DOHH2 (cell line): ENCODE results near the gene TIMM17B.

Source experiments
- CTCF ChIP-seq: fragments of 200-600 bp; sonication (generic); IDR thresholded peaks from one replicate; pipeline ENCODE4 v1.5.1; 2014; ENCODE audit warnings: antibody characterized with exemption, mild to moderate bottlenecking, low read depth, low read length; ENCODE audit not compliant: poor library complexity, severe bottlenecking
- EZH2phosphoT487 ChIP-seq: fragments of 200-600 bp; sonication (generic); IDR thresholded peaks from 2 replicates; pipeline ENCODE4 v1.6.1; 2017; ENCODE audit warnings: borderline replicate concordance, mild to moderate bottlenecking, antibody characterized with exemption, low read length, moderate library complexity, mixed read lengths

- no peak for TF ChIP-seq CTCF
- TF ChIP-seq EZH2phosphoT487 = no peak
Measured at GRCh38 chrX:48903290-48903689, 5.7 kb upstream of the TIMM17B start.
